Central memory CD8-positive, alpha-beta T cell (primary cell): Measurements from ENCODE around the gene APOBEC3B.
A peak's percentile ranks its signal among the peaks of the same experiment; 100 is the strongest.
"Not testable (repeated sequence)": the region's sequence is repeated elsewhere in the genome, so short reads cannot be mapped to it uniquely, and the experiment has no call there.

Experiments
- ATAC-seq: fragments of 150-1000 bp; cut with Tn5 transposase; replicated peaks from 2 replicates; pipeline ENCODE4 v1.10.0; 2022; ENCODE audit warnings: mild to moderate bottlenecking, moderate FRiP score, moderate number of reproducible peaks; ENCODE audit not compliant: poor library complexity, severe bottlenecking; ENCODE audit errors: extremely low read depth
- DNase-seq, 2 donors: peaks; one replicate each; pipeline ENCODE4 v3.0.0; 2021; ENCODE audit warnings: low spot score in 2 of 2
- H3K27ac Mint-ChIP-seq: one replicate; pipeline ENCODE4 v1.8.0; 2022; ENCODE audit warnings: low read depth, mild to moderate bottlenecking, moderate library complexity, mixed read lengths
- H3K27me3 Mint-ChIP-seq: one replicate; pipeline ENCODE4 v1.8.0; 2022; ENCODE audit warnings: mixed read lengths
- H3K36me3 Mint-ChIP-seq: one replicate; pipeline ENCODE4 v1.8.0; 2022; ENCODE audit warnings: mild to moderate bottlenecking, moderate library complexity, mixed read lengths; ENCODE audit not compliant: insufficient read depth
- H3K4me1 Mint-ChIP-seq: one replicate; pipeline ENCODE4 v1.8.0; 2022; ENCODE audit warnings: mixed read lengths
- H3K4me3 Mint-ChIP-seq: one replicate; pipeline ENCODE4 v1.8.0; 2022; ENCODE audit warnings: mild to moderate bottlenecking, moderate library complexity, mixed read lengths
- H3K9me3 Mint-ChIP-seq: one replicate; pipeline ENCODE4 v1.8.0; 2022; ENCODE audit warnings: mixed read lengths

The APOBEC3B gene

GRCh38 chr22:39021552-39022250 lies 39.6 kb downstream of the APOBEC3B start:
- Mint-ChIP-seq H3K27ac (peak overlapping the region; percentile 97), H3K4me3 (peak overlapping the region; percentile 98), H3K9me3 (no peaks in the 10 kb centered on the region), H3K27me3 (no peaks in the 10 kb centered on the region), H3K36me3 (peaks cover 66% of the 10 kb centered on the region), H3K4me1 (peaks cover 70% of the 10 kb centered on the region)
- no peak for DNase-seq
- ATAC-seq = no peak

GRCh38 chr22:39024519-39025308 lies 42.6 kb downstream of the APOBEC3B start:
- Mint-ChIP-seq H3K27ac (peak overlapping the region; percentile 75), H3K27me3 (no peaks in the 10 kb centered on the region), H3K4me1 (peaks cover 55% of the 10 kb centered on the region), H3K4me3 (peak overlapping the region; percentile 98), H3K9me3 (no peaks in the 10 kb centered on the region), H3K36me3 (peaks cover 49% of the 10 kb centered on the region)
- no peak for ATAC-seq
- no peak for DNase-seq

GRCh38 chr22:39026509-39027150 lies 44.5 kb downstream of the APOBEC3B start:
- Mint-ChIP-seq H3K9me3 (no peaks in the 10 kb centered on the region), H3K27ac (peak overlapping the region; percentile 87), H3K4me1 (peaks cover 43% of the 10 kb centered on the region), H3K27me3 (no peaks in the 10 kb centered on the region), H3K36me3 (peaks cover 39% of the 10 kb centered on the region), H3K4me3 (no peak overlapping the region)
- DNase-seq (no peak), ATAC-seq (no peak)

GRCh38 chr22:39027717-39028116 lies 45.6 kb downstream of the APOBEC3B start:
- H3K27ac Mint-ChIP-seq = peak overlapping the region; percentile 61

GRCh38 chr22:39028281-39028680 lies 46.1 kb downstream of the APOBEC3B start:
- Mint-ChIP-seq H3K27ac (peak overlapping the region; percentile 61), H3K36me3 (peaks cover 34% of the 10 kb centered on the region), H3K4me1 (peaks cover 37% of the 10 kb centered on the region), H3K4me3 (no peak overlapping the region), H3K9me3 (no peaks in the 10 kb centered on the region), H3K27me3 (no peaks in the 10 kb centered on the region)
- no peak for ATAC-seq
- DNase-seq = no peak

More at GRCh38 chr22:39027717-39028116, 45.6 kb downstream of the APOBEC3B start:
- ATAC-seq (no peak), DNase-seq (no peak)
- H3K4me3 Mint-ChIP-seq = no peak overlapping the region
- H3K36me3 Mint-ChIP-seq = peaks cover 34% of the 10 kb centered on the region
- no peaks in the 10 kb centered on the region for H3K9me3 Mint-ChIP-seq
- H3K4me1 Mint-ChIP-seq = peaks cover 37% of the 10 kb centered on the region
- no peaks in the 10 kb centered on the region for H3K27me3 Mint-ChIP-seq

GRCh38 chr22:39029227-39029626 lies 47.1 kb downstream of the APOBEC3B start:
- H3K9me3 Mint-ChIP-seq = no peaks in the 10 kb centered on the region
- no peaks in the 10 kb centered on the region for H3K27me3 Mint-ChIP-seq
- peaks cover 29% of the 10 kb centered on the region for H3K4me1 Mint-ChIP-seq
- no peak for DNase-seq
- no peak overlapping the region for H3K27ac Mint-ChIP-seq
- no peak overlapping the region for H3K4me3 Mint-ChIP-seq
- no peak for ATAC-seq
- peaks cover 27% of the 10 kb centered on the region for H3K36me3 Mint-ChIP-seq

GRCh38 chr22:39030705-39031104 lies 48.6 kb downstream of the APOBEC3B start:
- DNase-seq (no peak), ATAC-seq (no peak)
- H3K9me3 Mint-ChIP-seq = no peaks in the 10 kb centered on the region
- peaks cover 20% of the 10 kb centered on the region for H3K36me3 Mint-ChIP-seq
- peak overlapping the region; percentile 32 for H3K27ac Mint-ChIP-seq
- no peaks in the 10 kb centered on the region for H3K27me3 Mint-ChIP-seq
- H3K4me1 Mint-ChIP-seq = peaks cover 14% of the 10 kb centered on the region
- no peak overlapping the region for H3K4me3 Mint-ChIP-seq

- H3K4me3 Mint-ChIP-seq, ATAC-seq: not testable (repeated sequence)
These were observed 49.5 kb downstream of the APOBEC3B start for GRCh38 chr22:39031434-39032295.

GRCh38 chr22:39037071-39037470 lies 54.9 kb downstream of the APOBEC3B start:
- not testable (repeated sequence) for H3K27me3 Mint-ChIP-seq, H3K27ac Mint-ChIP-seq, DNase-seq, H3K9me3 Mint-ChIP-seq, ATAC-seq, H3K36me3 Mint-ChIP-seq, H3K4me3 Mint-ChIP-seq
- H3K4me1 Mint-ChIP-seq = peaks cover 26% of the 10 kb centered on the region

More at GRCh38 chr22:39031434-39032295, 49.5 kb downstream of the APOBEC3B start:
- not testable (repeated sequence) for DNase-seq, H3K9me3 Mint-ChIP-seq, H3K27me3 Mint-ChIP-seq, H3K4me1 Mint-ChIP-seq
- H3K27ac Mint-ChIP-seq = peak overlapping the region; percentile 69
- peaks cover 15% of the 10 kb centered on the region for H3K36me3 Mint-ChIP-seq

- Mint-ChIP-seq H3K27ac (peak overlapping the region; percentile 95), H3K4me1 (peaks cover 34% of the 10 kb centered on the region), H3K9me3 (no peaks in the 10 kb centered on the region), H3K36me3 (peaks cover 17% of the 10 kb centered on the region), H3K4me3 (peak overlapping the region; percentile 90), H3K27me3 (no peaks in the 10 kb centered on the region)
- DNase-seq = no peak
- no peak for ATAC-seq
These were observed 57.4 kb downstream of the APOBEC3B start for GRCh38 chr22:39039306-39040126.

- not testable (repeated sequence) for DNase-seq, H3K27me3 Mint-ChIP-seq, ATAC-seq, H3K9me3 Mint-ChIP-seq
- H3K4me1 Mint-ChIP-seq = peaks cover 38% of the 10 kb centered on the region
- peak overlapping the region; percentile 95 for H3K27ac Mint-ChIP-seq
- H3K4me3 Mint-ChIP-seq = peak overlapping the region; percentile 90
- H3K36me3 Mint-ChIP-seq = peaks cover 14% of the 10 kb centered on the region
These were observed 58.0 kb downstream of the APOBEC3B start for GRCh38 chr22:39040155-39040537.
